HG02938 (cell line): ENCODE results near the gene CFAP92.
"Not testable (repeated sequence)": the region's sequence is repeated elsewhere in the genome, so short reads cannot be mapped to it uniquely, and the experiment has no call there.

Experiments used
- ATAC-seq: cut with Tn5 transposase; IDR thresholded peaks from one replicate; pipeline ENCODE4 v1.9.1; 2021; ENCODE audit warnings: mild to moderate bottlenecking, moderate library complexity; ENCODE audit not compliant: unreplicated experiment

CFAP92 gene

GRCh38 chr3:128872282-128872681 is 121.6 kb downstream of the CFAP92 start:
- no peak for ATAC-seq

- no peak for ATAC-seq
Observed at GRCh38 chr3:128870347-128870746, 123.5 kb downstream of the CFAP92 start.

GRCh38 chr3:128867200-128868125 is 126.4 kb downstream of the CFAP92 start:
- ATAC-seq = no peak

GRCh38 chr3:128864849-128865804 is 128.7 kb downstream of the CFAP92 start:
- not testable (repeated sequence) for ATAC-seq

GRCh38 chr3:128864351-128864811 is 129.5 kb downstream of the CFAP92 start:
- ATAC-seq = no peak

- no peak for ATAC-seq
Observed at GRCh38 chr3:128863560-128863959, 130.3 kb downstream of the CFAP92 start.

GRCh38 chr3:128861491-128861890 is 132.4 kb downstream of the CFAP92 start:
- ATAC-seq = no peak
